Hematopoietic multipotent progenitor cell (in vitro differentiated cells): ENCODE data around the gene CSHL1. TPM values are rescaled to one million over a fixed set of nuclear protein-coding genes. Genes with fewer than 3 reads are reported as not detected.
A peak's percentile ranks its signal among the peaks of the same experiment; 100 is the strongest.

ENCODE experiments used
- DNase-seq, 3 donors: peaks; one replicate each; pipeline ENCODE4 v3.0.0-alpha.2; 2011 to 2015; ENCODE audit warnings: low read depth in 2 of 3, low spot score in 2 of 3
- total RNA-seq: library from RNA; depleted of rRNA; stranded (reverse); fragments of >200 nt; gene quantifications from one replicate; pipeline ENCODE4 v1.2.3, GENCODE V29; 2012

CSHL1 gene
- not detected for total RNA-seq

DNA sequence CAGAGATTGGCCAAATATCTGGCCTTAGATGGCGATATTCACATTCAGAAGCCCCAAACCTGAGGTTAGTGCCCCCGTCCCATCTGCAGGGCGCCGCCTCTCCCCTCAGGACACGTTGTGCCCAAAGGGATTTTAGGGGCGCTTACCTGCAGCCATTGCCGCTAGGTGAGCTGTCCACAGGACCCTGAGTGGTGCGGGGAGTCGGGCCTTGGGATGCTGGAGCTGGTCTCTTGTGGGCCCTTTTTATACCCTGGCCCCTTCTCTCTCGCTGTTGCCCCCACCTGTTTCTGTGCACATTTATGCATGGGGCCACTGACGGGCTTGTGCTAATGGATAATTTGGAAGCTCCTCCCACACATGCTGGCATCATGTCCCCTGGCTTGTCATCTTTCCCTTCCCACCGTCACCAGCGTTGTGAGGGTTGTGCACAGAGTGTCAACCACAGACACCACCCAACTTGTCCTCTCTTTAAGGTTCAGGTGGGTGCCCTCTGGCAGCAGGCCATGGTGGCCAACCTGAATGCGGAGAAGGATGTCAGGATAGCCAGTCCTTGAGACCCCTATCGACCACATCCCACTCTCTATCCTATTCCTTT lies at the start of gene CSHL1:
Gene CSHL1 (minus strand): TSS at position 218 of the 595 bp plus-strand sequence. CDS start 62 bp downstream, at position 156.
- DNase-seq: no peak

DNA sequence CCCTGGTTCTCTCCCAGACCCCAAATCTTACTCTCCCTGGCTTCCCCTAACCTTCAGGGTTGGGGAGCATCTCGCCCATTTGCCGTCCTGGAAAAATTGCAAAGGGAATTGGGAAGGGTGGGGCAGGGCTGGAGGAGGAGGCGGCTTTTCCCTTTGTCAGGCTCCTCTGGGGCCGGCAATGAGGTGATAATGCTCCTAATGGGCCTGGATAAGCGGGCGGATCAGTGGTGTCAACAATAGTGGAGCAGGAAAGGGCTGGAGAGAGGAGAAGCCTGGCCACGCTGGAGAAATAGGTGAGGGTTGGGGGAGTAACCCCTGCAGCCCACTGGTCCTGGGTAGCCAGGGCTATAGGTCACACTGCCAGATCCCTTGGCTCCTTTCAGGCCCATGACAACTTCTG lies 49.4 kb upstream of the CSHL1 start:
- no peak for DNase-seq

GRCh38 chr17:63960006-63960405 lies 48.9 kb upstream of the CSHL1 start:
- no peak for DNase-seq

- DNase-seq: no peak
Measured at GRCh38 chr17:63956296-63956920, 45.4 kb upstream of the CSHL1 start.

DNA sequence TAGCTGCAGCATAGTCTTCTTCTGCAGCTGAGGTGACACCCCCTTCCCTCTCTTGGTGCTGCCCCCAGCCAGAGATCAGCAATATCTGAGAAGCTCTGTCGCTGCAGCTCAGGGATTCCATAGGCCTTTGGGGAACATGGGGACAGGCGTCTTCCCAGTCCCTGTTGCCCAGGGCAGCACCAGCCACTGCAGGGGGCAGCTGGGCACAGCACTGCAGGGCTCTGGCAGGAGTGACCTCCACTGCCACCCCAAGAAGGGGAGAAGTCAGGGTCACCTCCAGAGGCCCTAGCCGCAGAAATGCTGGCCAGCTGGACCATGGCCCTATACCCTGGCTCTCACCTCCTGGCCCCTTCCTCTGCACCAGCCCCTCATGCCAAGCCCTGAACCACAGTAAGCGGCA lies 44.7 kb upstream of the CSHL1 start:
- no peak for DNase-seq

DNA sequence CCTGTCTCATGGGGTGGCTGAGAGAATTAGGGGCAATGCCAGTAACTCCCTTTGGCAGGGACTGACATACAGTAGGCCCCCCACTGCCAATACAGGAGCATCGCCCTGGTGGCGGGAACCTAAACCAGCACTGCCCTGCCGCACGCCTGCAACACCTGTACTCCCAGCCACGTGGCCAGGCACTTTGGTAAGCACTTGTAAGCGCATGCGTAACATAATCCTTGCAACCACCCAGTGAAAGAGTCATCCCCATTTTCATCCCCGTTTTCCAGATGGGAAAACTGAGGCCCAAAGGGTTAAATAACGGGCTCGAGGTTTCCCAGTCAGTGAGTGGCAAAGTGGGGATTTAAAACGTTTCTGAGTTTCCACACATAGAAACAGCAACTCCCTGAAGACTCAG lies 44.2 kb upstream of the CSHL1 start:
- no peak for DNase-seq

DNA sequence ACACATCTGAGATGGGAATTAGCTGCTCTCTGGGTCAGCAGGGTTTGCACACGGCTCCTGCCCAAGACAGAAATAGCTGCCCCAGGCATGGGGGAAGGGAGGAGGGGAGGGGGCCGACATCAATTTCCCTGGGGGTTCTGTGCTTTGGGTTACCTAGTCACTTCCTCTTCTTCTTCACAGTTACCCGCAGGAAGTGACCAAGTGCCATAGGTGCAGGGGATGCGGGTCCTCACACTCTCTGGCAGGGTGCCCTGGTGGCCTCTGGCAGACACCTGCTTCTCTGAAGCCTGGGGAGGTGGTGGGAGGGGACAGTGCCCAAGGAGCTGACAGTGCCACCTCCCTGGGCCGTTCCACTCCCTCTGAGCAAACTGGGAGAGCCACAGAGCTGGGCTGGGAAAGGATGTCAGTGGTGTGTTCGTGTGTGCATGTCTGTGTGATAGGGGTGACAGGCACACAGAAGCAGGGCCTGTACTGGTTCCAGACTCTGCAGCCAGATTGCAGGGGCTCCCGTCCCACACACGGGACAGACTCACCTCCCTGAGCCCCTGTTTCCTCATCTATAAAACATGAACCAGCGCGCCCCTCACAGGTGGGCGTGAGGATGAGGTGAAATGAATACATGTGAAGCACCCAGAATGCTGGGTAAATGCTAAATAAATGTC lies 43.5 kb upstream of the CSHL1 start:
- peak in 2 of 3 donors; percentile 80 to 89 for DNase-seq

- DNase-seq: no peak
Measured at GRCh38 chr17:63950940-63951907, 40.2 kb upstream of the CSHL1 start.

GRCh38 chr17:63949576-63950250 lies 38.7 kb upstream of the CSHL1 start:
- DNase-seq: no peak

GRCh38 chr17:63948521-63948920 lies 37.5 kb upstream of the CSHL1 start:
- DNase-seq: no peak

- peak in 1 of 3 donors; percentile 24 for DNase-seq
Measured at GRCh38 chr17:63947711-63948330, 36.8 kb upstream of the CSHL1 start.

DNA sequence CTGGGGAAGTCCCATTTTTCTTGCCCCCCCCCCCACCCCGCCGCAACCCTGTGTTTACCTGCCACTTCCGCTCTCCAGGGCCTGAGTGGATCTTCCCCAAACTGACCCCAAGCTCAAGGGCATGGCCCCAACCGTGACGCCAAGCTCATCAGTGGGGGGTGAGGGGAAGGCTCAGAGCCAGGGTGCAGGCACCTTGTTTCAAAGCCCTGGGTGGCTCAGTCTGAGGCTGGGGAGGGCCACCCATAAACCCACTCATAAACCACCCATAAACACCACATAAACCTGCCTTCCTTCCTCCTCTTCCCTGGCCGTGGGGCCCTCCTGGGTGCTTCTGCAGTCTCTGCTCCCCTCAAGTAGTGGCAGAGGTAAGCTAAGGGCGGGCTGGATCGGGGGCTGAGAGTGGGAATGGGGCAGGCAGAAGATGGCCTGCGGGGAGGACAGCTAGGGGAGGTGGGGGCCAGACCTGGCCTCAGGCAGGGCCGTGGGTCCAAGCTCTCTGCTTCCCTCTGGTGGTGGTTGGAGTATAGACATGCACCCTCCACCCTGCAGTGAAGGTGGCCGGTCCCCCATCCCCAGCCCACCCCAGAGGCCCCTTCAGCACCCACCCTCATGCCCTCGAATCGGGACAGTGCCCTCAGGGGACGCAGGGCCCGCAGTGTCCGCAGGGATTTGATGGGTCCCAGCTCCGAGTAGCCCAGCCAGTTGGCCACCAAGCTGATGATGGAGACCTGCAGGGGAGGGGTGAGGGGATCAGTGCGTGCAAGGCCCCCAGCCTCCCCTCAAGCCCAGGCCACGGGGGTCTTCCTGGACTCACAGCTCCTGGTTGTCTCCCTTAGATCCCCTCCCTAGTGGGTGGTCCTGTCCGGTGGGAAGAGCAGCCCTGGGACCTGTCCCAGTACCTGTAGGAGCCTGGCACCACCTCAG lies 35.6 kb upstream of the CSHL1 start:
- DNase-seq: peak; percentile 45 to 67 (median 52)

GRCh38 chr17:63945784-63946439 lies 34.9 kb upstream of the CSHL1 start:
- DNase-seq: no peak

DNA sequence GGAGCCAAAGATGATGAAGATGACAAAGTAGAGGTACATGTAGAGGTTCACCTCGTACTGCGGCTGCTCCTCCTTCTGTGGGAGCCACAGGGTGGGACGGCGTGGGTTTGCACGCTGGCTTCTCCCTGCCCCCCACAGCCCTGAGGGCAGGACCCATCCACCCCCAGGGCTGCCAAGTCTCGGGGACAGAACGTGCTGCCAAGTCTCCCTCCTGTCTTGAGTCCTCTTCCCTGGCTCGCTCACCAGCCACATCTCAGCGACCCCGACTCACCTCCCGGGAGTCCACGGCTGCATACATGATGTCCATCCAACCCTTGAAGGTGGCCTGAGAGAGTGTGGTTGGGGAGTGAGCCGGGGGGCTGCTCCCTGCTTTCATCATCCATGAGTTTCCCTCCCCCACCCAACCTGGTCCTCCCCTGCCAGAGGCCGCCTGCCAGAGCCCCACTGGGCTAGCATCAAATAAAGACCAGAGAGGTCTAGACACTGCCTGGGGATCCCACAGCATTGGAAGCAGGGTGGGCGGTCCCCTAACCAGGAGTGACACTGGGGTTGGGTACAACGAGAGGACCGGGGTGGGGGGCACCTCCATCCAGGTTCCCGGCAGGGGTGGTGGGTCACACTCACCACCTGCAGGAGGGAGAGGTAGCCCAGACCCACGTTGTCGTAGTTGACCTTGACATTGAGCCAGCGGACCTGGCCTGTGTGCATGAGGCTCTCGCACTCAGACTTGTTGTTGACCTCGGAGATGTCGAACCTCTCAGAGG lies 33.9 kb upstream of the CSHL1 start:
- DNase-seq: no peak

DNA sequence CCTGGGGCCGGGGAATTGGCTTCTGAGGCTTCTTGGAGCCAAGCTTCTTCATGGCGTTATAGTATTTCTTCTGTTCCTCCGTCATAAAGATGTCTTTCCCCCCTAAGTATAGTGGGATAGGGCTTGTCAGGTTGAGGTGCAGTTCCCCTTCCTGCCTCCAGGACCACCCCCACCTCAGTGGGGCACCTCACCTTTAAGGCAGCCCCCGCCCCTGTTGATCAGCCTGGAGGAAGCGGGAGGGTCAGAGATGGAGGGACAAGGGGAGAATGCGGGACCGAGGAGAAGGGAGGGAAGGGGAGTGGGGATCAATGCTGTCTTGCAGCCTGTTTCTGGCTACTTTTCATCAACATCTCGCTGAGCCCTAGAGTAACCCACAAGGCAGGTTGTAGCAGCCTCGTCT lies 32.7 kb upstream of the CSHL1 start:
- no peak for DNase-seq

- no peak for DNase-seq
Measured at GRCh38 chr17:63942309-63942985, 31.4 kb upstream of the CSHL1 start.

DNA sequence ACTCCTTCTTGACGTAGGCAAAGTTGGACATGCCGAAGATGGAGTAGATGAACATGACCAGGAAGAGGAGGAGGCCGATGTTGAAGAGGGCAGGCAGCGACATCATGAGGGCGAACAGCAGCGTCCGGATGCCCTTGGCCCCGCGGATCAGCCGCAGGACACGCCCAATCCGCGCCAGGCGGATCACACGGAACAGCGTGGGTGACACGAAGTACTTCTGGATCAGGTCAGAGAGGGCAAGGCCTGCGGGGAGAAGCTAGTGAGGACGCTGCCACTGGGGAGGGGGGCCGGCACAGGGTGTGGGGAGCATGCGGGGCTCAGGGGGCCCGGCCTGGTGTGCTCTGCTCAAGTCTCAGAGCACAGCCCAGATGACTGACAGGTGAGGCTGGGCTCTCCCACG lies 30.7 kb upstream of the CSHL1 start:
- no peak for DNase-seq
